Suprapubic skin (tissue), 4 donors: ENCODE data around the gene INPP5A. TPM values are rescaled to one million over a fixed set of nuclear protein-coding genes. Genes with fewer than 3 reads are reported as not detected.

Experiments used
- DNase-seq, 2 donors: peaks; one replicate each; pipeline ENCODE4 v3.0.0-alpha.2; 2019; ENCODE audit warnings: low spot score in 2 of 2
- H3K27ac ChIP-seq: fragments of 200-600 bp; sonication (generic); one replicate; pipeline ENCODE4 v1.5.1; 2019
- H3K27me3 ChIP-seq: fragments of 200-600 bp; sonication (generic); one replicate; pipeline ENCODE4 v1.5.1; 2019
- H3K36me3 ChIP-seq: fragments of 200-600 bp; sonication (generic); one replicate; pipeline ENCODE4 v1.5.1; 2019
- H3K4me1 ChIP-seq: fragments of 200-600 bp; sonication (generic); one replicate; pipeline ENCODE4 v1.5.1; 2019
- H3K4me3 ChIP-seq: fragments of 200-600 bp; sonication (generic); one replicate; pipeline ENCODE4 v1.5.1; 2019; ENCODE audit warnings: mild to moderate bottlenecking
- H3K9me3 ChIP-seq: fragments of 200-600 bp; sonication (generic); one replicate; pipeline ENCODE4 v1.5.1; 2019
- CTCF ChIP-seq, 2 donors: fragments of 200-600 bp in 1 of 2; fragments of 450-650 bp in 1 of 2; sonication (generic) in 1 of 2; IDR thresholded peaks; one replicate each; pipeline ENCODE4 v1.5.1; 2016 to 2019; ENCODE audit warnings: antibody characterized with exemption in 2 of 2, mild to moderate bottlenecking in 1 of 2, moderate library complexity in 1 of 2
- EP300 ChIP-seq: sonication (generic); formaldehyde crosslinking; IDR thresholded peaks from one replicate; pipeline ENCODE4 v1.6.1; 2017; ENCODE audit warnings: antibody characterized with exemption
- POLR2A ChIP-seq, 2 donors: fragments of 450-650 bp; IDR thresholded peaks; one replicate each; pipeline ENCODE4 v1.6.1; 2017; ENCODE audit warnings: antibody characterized with exemption in 2 of 2, mild to moderate bottlenecking in 2 of 2, moderate library complexity in 2 of 2
- POLR2AphosphoS5 ChIP-seq, 3 donors: sonication (generic); formaldehyde crosslinking; IDR thresholded peaks; one replicate each; pipeline ENCODE4 v1.6.1; 2017; ENCODE audit warnings: antibody characterized with exemption in 3 of 3
- WGBS: methylation state at CpG from one replicate; pipeline ENCODE4 v1.1.5; 2018; 5-methylcytosine and 5-hydroxymethylcytosine counted together
- total RNA-seq, 4 donors: library from RNA; depleted of rRNA; stranded (reverse); fragments of >200 nt; gene quantifications; one replicate each; pipeline ENCODE4 v1.1.0, GENCODE V29; 2016

INPP5A gene
- total RNA-seq, 4 donors from 2014 or later: 28.1 to 39.1 (median 32.3) TPM

GRCh38 chr10:132660385-132660784, 122.8 kb downstream of the INPP5A start:
- no peak overlapping the region for H3K4me3 ChIP-seq
- H3K9me3 ChIP-seq: no peaks in the 10 kb centered on the region
- peaks cover 29% of the 10 kb centered on the region for H3K36me3 ChIP-seq
- 92% methylated on average over 3 of the region's 3 CpGs for WGBS
- TF ChIP-seq EP300 (no peak), CTCF (IDR thresholded peaks at IDR 0.05) (no peak), POLR2A (IDR thresholded peaks at IDR 0.05) (no peak), POLR2AphosphoS5 (IDR thresholded peaks at IDR 0.05) (no peak)
- no peak for DNase-seq
- H3K27ac ChIP-seq: no peak overlapping the region
- no peaks in the 10 kb centered on the region for H3K27me3 ChIP-seq
- no peaks in the 10 kb centered on the region for H3K4me1 ChIP-seq

- Histone ChIP-seq H3K4me1 (no peaks in the 10 kb centered on the region), H3K27ac (no peak overlapping the region), H3K27me3 (no peaks in the 10 kb centered on the region), H3K36me3 (peaks cover 26% of the 10 kb centered on the region), H3K4me3 (no peak overlapping the region), H3K9me3 (no peaks in the 10 kb centered on the region)
- TF ChIP-seq CTCF (IDR thresholded peaks at IDR 0.05) (no peak), POLR2A (IDR thresholded peaks at IDR 0.05) (no peak), POLR2AphosphoS5 (IDR thresholded peaks at IDR 0.05) (no peak), EP300 (no peak)
- 93% methylated on average over 19 of the region's 19 CpGs for WGBS
- DNase-seq: no peak
Measured at GRCh38 chr10:132662186-132662920, 124.8 kb downstream of the INPP5A start.

GRCh38 chr10:132663666-132664365, 126.2 kb downstream of the INPP5A start:
- no peaks in the 10 kb centered on the region for H3K9me3 ChIP-seq
- no peak overlapping the region for H3K27ac ChIP-seq
- no peak for TF ChIP-seq CTCF (IDR thresholded peaks at IDR 0.05)
- TF ChIP-seq EP300: no peak
- TF ChIP-seq POLR2A (IDR thresholded peaks at IDR 0.05): no peak
- no peak for TF ChIP-seq POLR2AphosphoS5 (IDR thresholded peaks at IDR 0.05)

GRCh38 chr10:132664407-132664806, 126.8 kb downstream of the INPP5A start:
- no peak for DNase-seq
- 68% methylated on average over 3 of the region's 6 CpGs for WGBS
- H3K4me3 ChIP-seq: no peak overlapping the region
- H3K36me3 ChIP-seq: peaks cover 18% of the 10 kb centered on the region
- H3K9me3 ChIP-seq: no peaks in the 10 kb centered on the region
- TF ChIP-seq EP300: no peak
- TF ChIP-seq POLR2AphosphoS5 (IDR thresholded peaks at IDR 0.05): no peak
- TF ChIP-seq POLR2A (IDR thresholded peaks at IDR 0.05): no peak
- TF ChIP-seq CTCF (IDR thresholded peaks at IDR 0.05): no peak
- H3K4me1 ChIP-seq: no peaks in the 10 kb centered on the region
- no peaks in the 10 kb centered on the region for H3K27me3 ChIP-seq
- no peak overlapping the region for H3K27ac ChIP-seq

More at GRCh38 chr10:132663666-132664365, 126.2 kb downstream of the INPP5A start:
- Histone ChIP-seq H3K4me3 (no peak overlapping the region), H3K36me3 (peaks cover 24% of the 10 kb centered on the region), H3K4me1 (no peaks in the 10 kb centered on the region), H3K27me3 (no peaks in the 10 kb centered on the region)
- no peak for DNase-seq
- WGBS: 92% methylated on average over 29 of the region's 29 CpGs

- TF ChIP-seq POLR2AphosphoS5 (IDR thresholded peaks at IDR 0.05): no peak
- TF ChIP-seq EP300: no peak
- TF ChIP-seq CTCF (IDR thresholded peaks at IDR 0.05): no peak
- TF ChIP-seq POLR2A (IDR thresholded peaks at IDR 0.05): no peak
- H3K36me3 ChIP-seq: peaks cover 13% of the 10 kb centered on the region
- no peak overlapping the region for H3K4me3 ChIP-seq
- 92% methylated on average over 13 of the region's 16 CpGs for WGBS
- no peak for DNase-seq
- no peaks in the 10 kb centered on the region for H3K27me3 ChIP-seq
- H3K27ac ChIP-seq: no peak overlapping the region
- H3K9me3 ChIP-seq: no peaks in the 10 kb centered on the region
- no peaks in the 10 kb centered on the region for H3K4me1 ChIP-seq
Measured at GRCh38 chr10:132664883-132665282, 127.3 kb downstream of the INPP5A start.
